ENCODE data around the gene HHAT. TPM values are rescaled to one million over a fixed set of nuclear protein-coding genes. Genes with fewer than 3 reads are reported as not detected.

The HHAT gene
- polyA plus RNA-seq, 1 donor from 2014 or later = 5.3 TPM

- Histone ChIP-seq H3K36me3 (ENCODE audit: insufficient read depth, low read length) (no peaks in the 10 kb centered on the region), H3K9ac (ENCODE audit: low read length) (no peak overlapping the region), H3K27ac (ENCODE audit: low read length) (no peak overlapping the region), H2AFZ (ENCODE audit: low read depth, low read length) (no peak overlapping the region), H3K9me2 (ENCODE audit: insufficient read depth, low read length) (no peaks in the 10 kb centered on the region), H3F3A (ENCODE audit: insufficient read depth, low read length, poor library complexity, severe bottlenecking) (no peaks in the 10 kb centered on the region), H3K27me3 (ENCODE audit: insufficient read depth, low read depth, low read length) (no peaks in the 10 kb centered on the region), H3K9me3 (ENCODE audit: low read length) (no peaks in the 10 kb centered on the region), H3K79me2 (replicated peaks; ENCODE audit: insufficient read depth, low read length) (no peaks in the 10 kb centered on the region), H4K20me1 (ENCODE audit: insufficient read depth) (no peaks in the 10 kb centered on the region), H3K4me2 (ENCODE audit: low read length) (no peak overlapping the region), H3K4me3 (ENCODE audit: low read length) (no peak overlapping the region)
- no peak for TF ChIP-seq CTCF (IDR thresholded peaks at IDR 0.05; ENCODE audit: poor library complexity, severe bottlenecking)
- no peak for TF ChIP-seq EZH2 (IDR thresholded peaks at IDR 0.05; ENCODE audit: borderline replicate concordance, insufficient read depth, low read length, poor library complexity, severe bottlenecking)
- TF ChIP-seq TAF1 (IDR thresholded peaks at IDR 0.05; ENCODE audit: low read depth) = no peak
- TF ChIP-seq MXI1 (conservative IDR thresholded peaks at IDR 0.05; ENCODE audit: poor library complexity, severe bottlenecking) = no peak
- TF ChIP-seq RAD21 (conservative IDR thresholded peaks at IDR 0.05) = no peak
- no peak for TF ChIP-seq SMC3 (conservative IDR thresholded peaks at IDR 0.05; ENCODE audit: poor library complexity)
- no peak for TF ChIP-seq EP300 (conservative IDR thresholded peaks at IDR 0.05; ENCODE audit: poor library complexity, severe bottlenecking)
- no peak for TF ChIP-seq REST (IDR thresholded peaks at IDR 0.05; ENCODE audit: borderline replicate concordance)
- TF ChIP-seq POLR2AphosphoS5 (IDR thresholded peaks at IDR 0.05) = no peak
Observed at GRCh38 chr1:210700511-210700910, 371.8 kb downstream of the HHAT start.

- Histone ChIP-seq H3K9me3 (ENCODE audit: low read length) (no peaks in the 10 kb centered on the region), H3K4me3 (ENCODE audit: low read length) (no peak overlapping the region), H3K9me2 (ENCODE audit: insufficient read depth, low read length) (no peaks in the 10 kb centered on the region), H3K79me2 (replicated peaks; ENCODE audit: insufficient read depth, low read length) (no peaks in the 10 kb centered on the region), H3K4me2 (ENCODE audit: low read length) (no peak overlapping the region), H3K27me3 (ENCODE audit: insufficient read depth, low read depth, low read length) (no peaks in the 10 kb centered on the region), H3K36me3 (ENCODE audit: insufficient read depth, low read length) (no peaks in the 10 kb centered on the region), H3K27ac (ENCODE audit: low read length) (no peak overlapping the region), H3F3A (ENCODE audit: insufficient read depth, low read length, poor library complexity, severe bottlenecking) (no peaks in the 10 kb centered on the region), H4K20me1 (ENCODE audit: insufficient read depth) (no peaks in the 10 kb centered on the region), H3K9ac (ENCODE audit: low read length) (no peak overlapping the region), H2AFZ (ENCODE audit: low read depth, low read length) (no peak overlapping the region)
- TF ChIP-seq REST (IDR thresholded peaks at IDR 0.05; ENCODE audit: borderline replicate concordance) (no peak), SMC3 (conservative IDR thresholded peaks at IDR 0.05; ENCODE audit: poor library complexity) (no peak)
Observed at GRCh38 chr1:210702506-210702905, 373.8 kb downstream of the HHAT start.
